ENCODE measurements around the gene GTF2H2.
"Not testable (repeated sequence)": the region's sequence is repeated elsewhere in the genome, so short reads cannot be mapped to it uniquely, and the experiment has no call there.

GTF2H2 gene

DNA sequence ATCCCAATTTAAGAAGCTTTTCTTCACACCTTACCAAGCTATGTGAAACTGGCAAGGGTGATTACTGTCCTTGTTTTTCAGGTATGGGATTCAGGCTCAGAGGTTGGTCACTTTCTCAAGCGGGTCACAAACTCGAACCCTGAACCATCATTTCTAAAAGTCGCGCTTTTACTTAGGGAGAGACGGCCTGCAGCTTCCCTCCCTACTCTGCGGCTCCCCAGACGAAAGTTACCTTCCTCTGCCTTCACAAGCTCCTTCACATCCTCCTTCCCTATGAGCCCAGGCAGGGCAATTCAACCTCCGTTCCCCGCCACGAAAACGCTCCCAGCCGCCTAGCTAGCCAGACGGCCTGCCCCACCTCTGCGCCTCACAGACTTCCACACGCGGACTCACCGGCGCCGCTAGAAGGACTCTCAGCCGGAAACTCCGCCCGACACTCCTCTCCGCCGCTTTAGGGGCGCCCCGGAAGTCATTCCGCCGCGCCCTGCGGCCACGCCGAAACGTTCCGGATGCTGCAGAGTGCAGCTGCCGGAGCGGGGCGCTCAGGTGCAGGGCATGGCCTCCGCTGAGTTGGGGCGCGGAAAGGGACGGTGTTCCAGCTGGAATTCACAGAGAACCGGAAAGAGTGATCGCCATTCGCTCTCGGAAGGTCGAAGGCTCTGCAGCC, at the start of gene GTF2H2:
TSS of gene GTF2H2 (minus strand) at position 415 of the 667 bp plus-strand sequence. CDS start 4,913 bp downstream, outside the sequence.
- H3K27me3 Mint-ChIP-seq; H3K4me1 Mint-ChIP-seq; H3K9me3 Mint-ChIP-seq; H3K4me3 Mint-ChIP-seq; H3K27ac Mint-ChIP-seq (ENCODE audit: low read depth); DNase-seq (ENCODE audit: low spot score in 2 of 2); H3K36me3 Mint-ChIP-seq (ENCODE audit: insufficient read depth): not testable (repeated sequence)
- peak; percentile 100 for ATAC-seq (replicated peaks; ENCODE audit: extremely low read depth, poor library complexity, severe bottlenecking)

DNA sequence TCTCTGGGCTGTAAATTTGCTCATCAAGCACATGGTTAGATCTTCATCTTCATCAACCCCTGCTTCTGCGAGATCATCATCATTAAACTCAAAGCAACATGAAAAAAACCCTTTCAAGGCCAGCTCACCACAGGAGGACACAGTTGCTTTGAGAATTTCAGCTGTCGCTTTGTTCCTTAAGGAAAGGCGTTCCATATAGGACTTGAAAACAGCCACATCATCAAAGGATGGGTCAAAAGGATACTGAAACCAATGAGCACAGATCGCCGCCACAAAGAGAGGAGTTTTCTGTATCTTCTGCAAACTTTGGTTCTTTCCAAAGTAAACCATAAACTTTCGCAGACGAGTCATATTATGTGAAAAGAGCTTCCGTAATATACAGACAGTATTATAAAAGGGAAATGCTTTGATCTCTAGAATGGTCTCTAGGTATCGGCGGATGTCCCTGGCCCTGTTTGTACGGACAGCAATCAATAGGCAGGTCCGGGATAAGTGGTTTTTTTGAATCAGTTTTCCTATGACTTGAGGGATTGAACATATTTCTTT, 42.3 kb upstream of the GTF2H2 start:
- H3K9me3 Mint-ChIP-seq; DNase-seq (ENCODE audit: low spot score in 2 of 2); H3K4me3 Mint-ChIP-seq; H3K27ac Mint-ChIP-seq (ENCODE audit: low read depth); H3K36me3 Mint-ChIP-seq (ENCODE audit: insufficient read depth); ATAC-seq (replicated peaks; ENCODE audit: extremely low read depth, poor library complexity, severe bottlenecking); H3K27me3 Mint-ChIP-seq; H3K4me1 Mint-ChIP-seq: not testable (repeated sequence)

DNA sequence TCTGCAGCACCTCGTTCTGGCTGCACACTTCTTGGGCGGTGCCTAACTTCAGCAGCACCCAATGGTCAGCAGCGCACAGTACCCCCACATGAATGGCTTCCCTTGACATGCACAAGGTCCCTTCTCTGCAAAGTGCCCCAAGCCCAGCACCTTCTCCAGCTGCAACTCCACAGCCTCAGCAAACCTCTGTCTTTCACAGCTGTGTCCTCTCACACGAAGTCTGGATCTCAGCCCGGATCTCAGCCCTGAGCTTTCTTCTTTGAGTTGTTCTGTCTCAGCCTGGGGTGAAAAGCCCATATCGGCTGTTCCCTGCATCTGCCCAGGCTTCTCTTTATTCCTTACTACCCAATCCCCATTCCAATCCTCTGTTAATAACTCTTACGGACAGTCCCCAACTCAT, 32.5 kb upstream of the GTF2H2 start:
- H3K36me3 Mint-ChIP-seq (ENCODE audit: insufficient read depth); ATAC-seq (replicated peaks; ENCODE audit: extremely low read depth, poor library complexity, severe bottlenecking); H3K4me3 Mint-ChIP-seq; H3K27me3 Mint-ChIP-seq; H3K9me3 Mint-ChIP-seq; DNase-seq (ENCODE audit: low spot score in 2 of 2); H3K4me1 Mint-ChIP-seq; H3K27ac Mint-ChIP-seq (ENCODE audit: low read depth): not testable (repeated sequence)

DNA sequence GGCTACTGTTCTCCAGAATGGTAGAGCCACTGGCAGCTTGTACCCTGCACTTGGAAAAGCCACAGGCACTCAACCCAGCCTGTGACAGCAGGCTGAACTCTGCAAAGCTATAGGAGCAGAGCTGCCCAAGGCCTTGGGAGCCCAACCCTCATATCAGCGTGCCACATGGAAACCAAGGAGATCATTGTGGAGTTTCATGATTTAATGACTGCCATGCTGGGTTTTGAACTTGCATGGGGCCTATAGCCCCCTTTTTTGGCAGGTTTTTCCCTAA, 30.4 kb upstream of the GTF2H2 start:
- H3K27me3 Mint-ChIP-seq; H3K4me1 Mint-ChIP-seq; H3K27ac Mint-ChIP-seq (ENCODE audit: low read depth); ATAC-seq (replicated peaks; ENCODE audit: extremely low read depth, poor library complexity, severe bottlenecking); H3K9me3 Mint-ChIP-seq; DNase-seq (ENCODE audit: low spot score in 2 of 2); H3K36me3 Mint-ChIP-seq (ENCODE audit: insufficient read depth); H3K4me3 Mint-ChIP-seq: not testable (repeated sequence)

DNA sequence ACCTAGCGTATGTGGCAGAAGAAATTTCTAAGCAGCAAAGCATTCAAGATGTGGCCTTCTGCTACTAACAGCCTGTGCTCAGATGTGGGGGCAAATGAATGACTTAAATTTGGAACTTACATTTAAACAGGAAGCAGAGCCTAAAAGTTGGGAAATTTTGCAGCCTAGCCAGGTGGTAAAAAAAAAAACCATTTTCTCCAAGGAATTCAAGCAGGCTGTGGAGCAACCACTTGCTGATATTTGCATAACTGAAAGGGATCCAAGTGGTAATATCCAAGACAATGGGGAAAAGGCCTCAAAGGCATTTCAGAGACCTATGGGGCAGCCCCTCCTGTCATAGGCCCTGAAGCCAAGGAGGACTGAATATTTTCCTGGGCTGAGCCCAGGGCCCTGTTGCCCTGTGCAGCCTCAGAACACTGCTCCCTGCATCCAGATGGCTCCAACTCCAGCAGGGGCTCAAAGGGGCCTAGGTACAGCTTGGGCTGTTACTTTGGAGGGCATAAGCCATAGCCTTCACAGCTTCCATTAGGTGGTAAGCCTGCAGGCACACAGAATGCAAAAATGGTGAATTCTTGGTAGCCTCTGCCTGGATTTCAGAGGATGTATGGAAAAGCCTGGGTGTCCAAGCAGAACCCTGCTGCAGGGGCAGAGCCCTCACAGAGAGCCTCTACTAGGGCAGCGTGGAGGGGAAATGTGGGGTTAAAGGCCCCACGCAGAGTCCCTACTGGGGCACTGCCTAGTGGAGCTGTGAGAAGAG, 29.9 kb upstream of the GTF2H2 start:
- H3K4me3 Mint-ChIP-seq; H3K4me1 Mint-ChIP-seq; H3K36me3 Mint-ChIP-seq (ENCODE audit: insufficient read depth); H3K9me3 Mint-ChIP-seq; H3K27me3 Mint-ChIP-seq; H3K27ac Mint-ChIP-seq (ENCODE audit: low read depth); DNase-seq (ENCODE audit: low spot score in 2 of 2); ATAC-seq (replicated peaks; ENCODE audit: extremely low read depth, poor library complexity, severe bottlenecking): not testable (repeated sequence)

DNA sequence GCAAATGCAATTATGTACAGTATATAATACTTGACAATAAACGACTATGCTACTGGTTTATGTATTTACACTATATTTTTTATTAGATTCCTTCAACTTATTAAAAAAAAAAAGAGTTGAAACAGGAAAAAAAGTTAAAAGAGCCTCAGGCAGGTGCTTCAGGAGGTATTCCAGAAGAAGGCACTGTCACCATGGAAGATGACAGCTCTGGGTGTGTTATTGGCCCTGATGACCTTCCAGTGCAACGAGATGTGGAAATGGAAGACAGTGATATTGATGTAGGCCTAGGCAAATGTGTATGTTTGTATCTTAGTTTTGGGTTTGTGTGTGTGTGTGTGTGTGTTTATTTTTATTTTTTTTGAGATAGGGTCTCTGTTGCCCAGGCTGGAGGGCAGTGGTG, 22.3 kb upstream of the GTF2H2 start:
- not testable (repeated sequence) for DNase-seq (ENCODE audit: low spot score in 2 of 2); H3K27me3 Mint-ChIP-seq; H3K36me3 Mint-ChIP-seq (ENCODE audit: insufficient read depth); H3K9me3 Mint-ChIP-seq; H3K27ac Mint-ChIP-seq (ENCODE audit: low read depth); ATAC-seq (replicated peaks; ENCODE audit: extremely low read depth, poor library complexity, severe bottlenecking); H3K4me3 Mint-ChIP-seq; H3K4me1 Mint-ChIP-seq

DNA sequence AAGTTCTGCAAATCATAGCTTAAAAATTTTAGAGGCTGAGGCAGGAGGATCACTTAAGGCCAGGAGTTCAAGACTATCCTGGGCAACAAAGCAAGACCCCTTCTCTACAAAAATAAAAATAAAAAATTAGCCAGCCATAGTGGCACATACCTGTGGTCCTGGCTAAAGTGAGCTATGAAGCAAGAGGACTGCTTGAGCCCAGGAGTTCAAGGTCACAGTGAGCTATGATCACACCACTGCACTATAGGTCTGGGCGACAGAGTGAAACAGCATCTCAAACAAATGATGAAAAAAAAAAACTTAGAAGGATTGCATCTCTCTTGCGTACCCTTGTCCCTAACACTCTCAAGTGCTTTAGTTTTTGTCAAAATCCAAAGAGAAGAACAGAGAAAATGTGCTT, 21.3 kb upstream of the GTF2H2 start:
- ATAC-seq (replicated peaks; ENCODE audit: extremely low read depth, poor library complexity, severe bottlenecking); H3K4me3 Mint-ChIP-seq: not testable (repeated sequence)

DNA sequence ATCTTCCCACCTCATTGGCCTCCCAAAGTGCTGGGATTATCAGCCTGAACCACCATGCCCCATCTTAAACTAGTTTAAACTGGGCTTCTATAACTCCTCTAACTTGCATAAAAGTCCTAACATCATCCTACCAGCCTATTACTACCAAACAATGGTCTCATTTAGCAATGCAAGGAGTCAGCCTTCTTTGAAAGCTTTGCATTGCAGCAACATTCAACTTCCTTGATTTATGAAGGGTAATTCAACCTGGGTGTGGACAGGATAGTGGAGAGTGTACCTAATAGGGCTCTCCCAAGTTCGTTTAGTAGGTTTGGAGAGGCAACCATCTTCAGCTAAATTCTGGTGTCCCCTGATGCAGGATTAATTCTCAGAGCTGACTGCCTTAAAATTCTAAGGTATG, 18.7 kb upstream of the GTF2H2 start:
- H3K9me3 Mint-ChIP-seq; ATAC-seq (replicated peaks; ENCODE audit: extremely low read depth, poor library complexity, severe bottlenecking); H3K4me3 Mint-ChIP-seq; H3K36me3 Mint-ChIP-seq (ENCODE audit: insufficient read depth); DNase-seq (ENCODE audit: low spot score in 2 of 2); H3K4me1 Mint-ChIP-seq; H3K27me3 Mint-ChIP-seq; H3K27ac Mint-ChIP-seq (ENCODE audit: low read depth): not testable (repeated sequence)

More for the DNA sequence above, 21.3 kb upstream of the GTF2H2 start:
- H3K4me1 Mint-ChIP-seq; H3K9me3 Mint-ChIP-seq; DNase-seq (ENCODE audit: low spot score in 2 of 2); H3K36me3 Mint-ChIP-seq (ENCODE audit: insufficient read depth); H3K27ac Mint-ChIP-seq (ENCODE audit: low read depth); H3K27me3 Mint-ChIP-seq: not testable (repeated sequence)

DNA sequence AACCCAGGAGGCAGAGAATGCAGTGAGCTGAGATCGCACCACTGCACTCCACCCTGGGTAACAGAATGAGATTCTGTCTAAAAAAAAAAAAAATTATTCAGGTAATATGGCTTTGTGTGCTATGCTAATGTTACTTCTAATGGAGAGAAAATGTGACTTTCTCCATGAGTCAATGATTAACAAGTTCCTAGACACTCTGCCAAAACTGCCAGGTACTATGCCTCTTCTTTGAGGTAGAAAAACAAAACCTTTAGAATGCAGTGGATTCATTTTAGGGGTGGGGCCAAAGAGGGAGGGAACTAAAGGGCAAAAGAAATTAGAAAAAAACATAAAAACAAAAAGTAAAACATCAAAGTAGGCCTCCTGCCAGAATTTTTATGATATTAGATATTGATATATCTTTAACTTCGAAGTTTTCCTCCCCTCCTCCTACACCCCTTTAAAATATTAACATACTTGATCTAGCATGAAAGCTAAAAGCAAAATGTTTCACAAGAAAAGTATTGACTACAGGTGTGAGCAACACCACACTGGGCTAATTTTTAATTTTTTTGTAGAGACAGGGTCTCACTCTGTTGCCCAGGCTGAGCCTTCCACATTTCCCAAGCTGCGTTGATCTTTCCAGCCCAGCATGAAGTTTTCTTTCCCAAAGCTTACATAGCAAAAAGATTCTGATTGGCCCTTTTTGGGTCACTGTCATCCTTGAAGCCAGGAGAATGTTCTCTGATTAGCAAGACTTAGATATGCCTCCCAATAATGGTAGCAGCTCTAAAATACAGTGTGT, 17.0 kb upstream of the GTF2H2 start:
- H3K9me3 Mint-ChIP-seq; H3K4me3 Mint-ChIP-seq; H3K4me1 Mint-ChIP-seq; ATAC-seq (replicated peaks; ENCODE audit: extremely low read depth, poor library complexity, severe bottlenecking); H3K27me3 Mint-ChIP-seq; H3K27ac Mint-ChIP-seq (ENCODE audit: low read depth); DNase-seq (ENCODE audit: low spot score in 2 of 2); H3K36me3 Mint-ChIP-seq (ENCODE audit: insufficient read depth): not testable (repeated sequence)

DNA sequence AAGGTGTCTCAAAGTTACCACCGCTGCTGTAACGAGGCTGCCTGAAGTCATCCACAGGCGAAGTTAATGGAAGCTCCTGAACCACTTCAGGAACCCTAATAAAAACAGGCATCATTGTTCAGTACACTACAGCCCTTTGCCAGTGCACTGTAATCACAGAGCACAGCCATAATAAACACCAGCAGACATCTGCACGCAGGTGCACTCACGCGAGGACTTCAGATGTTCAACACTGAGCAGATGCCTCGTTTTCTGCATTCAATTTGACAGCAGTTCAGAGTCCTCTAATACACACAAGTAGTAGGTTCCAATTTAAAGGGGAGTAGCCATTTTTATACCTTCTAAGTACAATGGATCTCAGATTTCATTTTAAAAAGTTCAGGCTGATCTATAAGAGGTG, 15.4 kb upstream of the GTF2H2 start:
- not testable (repeated sequence) for H3K4me3 Mint-ChIP-seq; H3K4me1 Mint-ChIP-seq; H3K9me3 Mint-ChIP-seq; ATAC-seq (replicated peaks; ENCODE audit: extremely low read depth, poor library complexity, severe bottlenecking); H3K27ac Mint-ChIP-seq (ENCODE audit: low read depth); DNase-seq (ENCODE audit: low spot score in 2 of 2); H3K36me3 Mint-ChIP-seq (ENCODE audit: insufficient read depth); H3K27me3 Mint-ChIP-seq

DNA sequence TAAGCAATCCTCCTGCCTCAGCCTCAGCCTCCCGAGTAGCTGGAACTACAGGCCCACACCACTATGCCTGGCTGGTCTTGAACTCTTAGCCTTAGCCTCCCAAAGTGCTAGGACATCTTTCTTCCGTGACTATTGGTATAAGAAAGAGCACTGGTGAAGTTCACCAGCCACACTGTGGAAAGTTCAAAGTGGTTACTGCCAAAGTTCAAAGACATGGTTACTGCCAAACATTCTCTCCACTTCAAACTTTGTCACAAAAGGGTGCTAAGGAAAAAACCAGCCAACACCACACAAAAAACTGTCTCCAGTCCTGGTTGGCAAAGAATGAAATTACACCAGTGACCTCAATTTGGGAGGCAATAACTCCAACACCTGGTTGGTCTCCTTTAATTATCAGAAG, 14.9 kb upstream of the GTF2H2 start:
- not testable (repeated sequence) for H3K36me3 Mint-ChIP-seq (ENCODE audit: insufficient read depth); H3K9me3 Mint-ChIP-seq; H3K27ac Mint-ChIP-seq (ENCODE audit: low read depth); H3K27me3 Mint-ChIP-seq; ATAC-seq (replicated peaks; ENCODE audit: extremely low read depth, poor library complexity, severe bottlenecking); H3K4me3 Mint-ChIP-seq; H3K4me1 Mint-ChIP-seq; DNase-seq (ENCODE audit: low spot score in 2 of 2)

DNA sequence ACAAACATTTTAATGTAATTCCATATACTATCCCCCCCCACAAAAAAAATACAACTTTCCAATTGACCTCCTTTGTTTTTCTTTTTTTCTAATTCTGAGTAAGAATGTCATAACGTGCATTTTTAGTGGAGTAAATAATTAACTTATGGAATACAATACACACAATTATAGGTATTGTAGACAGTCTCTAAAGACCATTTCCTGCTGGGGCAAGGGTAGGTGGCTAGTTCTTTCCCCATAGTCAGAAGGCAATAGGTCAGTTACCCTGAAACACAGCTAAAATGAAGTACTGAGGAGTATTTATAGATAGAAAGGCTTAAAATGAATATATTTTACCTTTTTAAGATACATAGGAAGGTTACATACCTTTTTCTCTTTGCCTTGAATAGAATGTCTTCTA, 6.2 kb downstream of the GTF2H2 start:
- not testable (repeated sequence) for H3K4me1 Mint-ChIP-seq; DNase-seq (ENCODE audit: low spot score in 2 of 2); H3K27me3 Mint-ChIP-seq; H3K4me3 Mint-ChIP-seq; H3K27ac Mint-ChIP-seq (ENCODE audit: low read depth); H3K36me3 Mint-ChIP-seq (ENCODE audit: insufficient read depth); H3K9me3 Mint-ChIP-seq; ATAC-seq (replicated peaks; ENCODE audit: extremely low read depth, poor library complexity, severe bottlenecking)

DNA sequence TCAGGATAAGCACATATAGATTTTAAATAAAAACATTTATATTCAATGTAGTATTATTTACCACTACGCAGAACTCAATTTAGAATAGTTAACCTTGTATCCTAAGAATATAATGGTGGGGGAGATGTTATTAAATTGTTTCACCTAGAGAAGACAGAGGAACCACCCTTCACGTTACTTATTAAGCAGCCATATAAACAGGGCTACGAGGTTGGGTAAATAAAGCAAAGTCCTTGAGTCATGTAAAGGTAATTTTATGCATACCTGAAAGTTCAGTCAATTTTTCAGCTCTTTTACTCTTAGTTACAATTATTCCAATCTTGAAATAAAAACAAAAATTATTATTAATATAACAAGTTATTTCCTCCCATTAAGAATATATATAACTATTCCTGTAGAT, 8.1 kb downstream of the GTF2H2 start:
- H3K36me3 Mint-ChIP-seq (ENCODE audit: insufficient read depth); H3K4me1 Mint-ChIP-seq; ATAC-seq (replicated peaks; ENCODE audit: extremely low read depth, poor library complexity, severe bottlenecking); DNase-seq (ENCODE audit: low spot score in 2 of 2); H3K27ac Mint-ChIP-seq (ENCODE audit: low read depth); H3K4me3 Mint-ChIP-seq; H3K27me3 Mint-ChIP-seq; H3K9me3 Mint-ChIP-seq: not testable (repeated sequence)
